ENCODE results near the gene RXRB. TPM values are rescaled to one million over a fixed set of nuclear protein-coding genes. Genes with fewer than 3 reads are reported as not detected.

Gene RXRB
- total and polyA plus RNA-seq, 8 donors, result 20.1 to 68.3 (median 24.6) TPM

DNA sequence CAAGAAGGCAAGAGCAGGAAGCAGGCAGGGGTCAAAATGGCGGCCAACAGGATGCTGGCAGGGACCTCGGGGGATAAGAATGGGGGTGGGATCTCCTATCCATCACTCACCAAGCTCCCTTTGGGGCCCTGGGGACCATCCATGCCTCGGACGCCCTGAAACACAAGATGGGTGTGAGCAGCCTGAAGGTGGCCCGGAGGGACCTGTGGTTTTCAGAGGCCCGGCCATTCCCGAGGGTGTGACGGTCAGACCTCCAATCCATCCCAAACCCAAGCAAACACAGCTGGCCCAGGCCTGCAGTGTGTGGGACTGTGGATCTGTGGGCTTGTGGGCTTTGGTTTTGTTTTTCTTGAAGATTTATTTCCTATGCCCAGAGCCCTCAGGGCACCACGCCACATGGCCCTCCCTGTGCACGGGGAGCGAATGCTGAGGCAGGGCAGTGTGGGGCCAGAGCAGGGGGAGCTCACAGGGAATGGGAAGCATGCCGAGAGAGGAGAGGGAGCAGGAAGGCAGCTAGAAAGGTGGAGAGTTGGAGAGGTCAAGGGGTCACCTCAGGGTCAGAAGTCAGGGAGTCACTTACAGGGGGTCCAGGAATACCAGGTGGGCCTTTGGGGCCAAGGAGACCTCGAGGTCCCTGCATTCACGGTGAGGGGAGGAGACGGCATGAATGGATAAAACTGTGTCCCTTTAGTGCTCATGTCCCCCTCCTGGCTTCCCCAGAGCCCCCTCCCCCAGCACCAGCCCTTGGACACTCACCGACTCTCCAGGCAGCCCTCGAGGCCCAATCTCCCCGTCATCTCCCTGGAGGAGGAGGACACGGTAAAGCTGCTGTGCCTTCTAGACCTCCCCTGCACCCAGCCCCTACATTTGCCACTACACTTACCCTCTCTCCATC is 22.7 kb downstream of the RXRB start:
- Histone ChIP-seq H3K9me3 (no peaks in the 10 kb centered on the region), H3K27me3 (no peaks in the 10 kb centered on the region), H3K27ac (no peak overlapping the region), H3K4me3 (no peak overlapping the region), H3K36me3 (no peaks in the 10 kb centered on the region), H3K4me1 (no peaks in the 10 kb centered on the region)
- DNase-seq (no peak), FAIRE-seq (no peak), ATAC-seq (no peak)
- TF ChIP-seq, protein P1, sequence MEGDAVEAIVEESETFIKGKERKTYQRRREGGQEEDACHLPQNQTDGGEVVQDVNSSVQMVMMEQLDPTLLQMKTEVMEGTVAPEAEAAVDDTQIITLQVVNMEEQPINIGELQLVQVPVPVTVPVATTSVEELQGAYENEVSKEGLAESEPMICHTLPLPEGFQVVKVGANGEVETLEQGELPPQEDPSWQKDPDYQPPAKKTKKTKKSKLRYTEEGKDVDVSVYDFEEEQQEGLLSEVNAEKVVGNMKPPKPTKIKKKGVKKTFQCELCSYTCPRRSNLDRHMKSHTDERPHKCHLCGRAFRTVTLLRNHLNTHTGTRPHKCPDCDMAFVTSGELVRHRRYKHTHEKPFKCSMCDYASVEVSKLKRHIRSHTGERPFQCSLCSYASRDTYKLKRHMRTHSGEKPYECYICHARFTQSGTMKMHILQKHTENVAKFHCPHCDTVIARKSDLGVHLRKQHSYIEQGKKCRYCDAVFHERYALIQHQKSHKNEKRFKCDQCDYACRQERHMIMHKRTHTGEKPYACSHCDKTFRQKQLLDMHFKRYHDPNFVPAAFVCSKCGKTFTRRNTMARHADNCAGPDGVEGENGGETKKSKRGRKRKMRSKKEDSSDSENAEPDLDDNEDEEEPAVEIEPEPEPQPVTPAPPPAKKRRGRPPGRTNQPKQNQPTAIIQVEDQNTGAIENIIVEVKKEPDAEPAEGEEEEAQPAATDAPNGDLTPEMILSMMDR (IDR thresholded peaks at IDR 0.05), result no peak
- intact Hi-C loops (cut with DNase I), result no loop called here
- WGBS, 2 donors, result 79 to 82% methylated on average over 17 to 19 of the region's 19 CpGs

DNA sequence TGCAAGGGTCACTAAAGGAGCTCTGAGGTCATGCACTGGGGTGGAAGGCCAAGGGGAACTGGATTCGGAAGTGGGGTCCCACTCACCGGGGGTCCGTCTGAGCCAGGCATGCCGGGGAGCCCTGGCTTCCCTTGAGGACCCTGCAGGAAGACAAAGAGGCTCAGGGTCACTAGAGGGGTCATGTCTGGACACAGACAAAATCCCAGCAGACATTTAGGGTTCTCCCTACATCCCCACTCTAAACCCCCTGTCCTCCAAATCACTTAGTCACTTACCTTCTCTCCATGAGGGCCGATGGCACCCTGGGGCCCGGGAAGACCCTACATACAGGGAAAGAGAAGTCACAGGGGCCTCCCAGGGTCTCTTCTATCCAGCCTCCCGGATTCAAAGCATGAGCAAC is 23.6 kb downstream of the RXRB start:
- no peak for DNase-seq
- no peak for ATAC-seq
- Histone ChIP-seq H3K27me3 (no peaks in the 10 kb centered on the region), H3K4me3 (no peak overlapping the region), H3K9me3 (no peaks in the 10 kb centered on the region), H3K36me3 (no peaks in the 10 kb centered on the region), H3K4me1 (no peaks in the 10 kb centered on the region), H3K27ac (no peak overlapping the region)
- FAIRE-seq, result no peak
- 71 to 75% methylated on average over 7 of the region's 7 CpGs for WGBS, 2 donors
- TF ChIP-seq, protein P1 (IDR thresholded peaks at IDR 0.05), result no peak
- intact Hi-C loops (cut with DNase I), result no loop called here

DNA sequence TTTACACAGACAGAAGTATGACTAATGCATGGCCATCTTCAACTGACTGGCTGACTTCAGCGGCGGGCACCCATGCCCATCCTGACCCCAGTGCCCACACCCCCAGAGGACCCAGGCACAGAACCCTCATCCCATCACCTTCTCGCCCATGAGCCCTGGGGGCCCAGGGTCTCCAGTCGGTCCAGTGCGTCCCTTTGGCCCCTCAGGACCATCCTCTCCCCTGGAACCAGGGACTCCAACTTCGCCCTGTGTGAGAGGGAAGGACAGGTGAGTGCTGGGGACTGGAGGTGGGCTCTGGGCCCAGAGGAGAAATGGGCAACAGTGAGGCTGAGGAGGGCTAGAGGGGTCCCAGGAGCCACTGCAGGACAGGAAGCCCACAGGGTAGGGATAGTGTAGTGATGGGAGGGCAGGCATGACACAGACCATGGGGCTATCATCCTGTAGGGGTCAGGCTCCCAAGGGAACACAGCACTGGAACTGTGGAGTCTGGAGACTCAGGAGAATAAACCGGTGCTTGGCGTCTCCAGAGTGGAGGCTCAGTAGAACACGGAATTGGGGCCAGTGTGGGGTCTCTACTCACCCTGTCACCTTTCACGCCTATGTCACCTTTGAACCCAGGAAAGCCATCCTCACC is 24.9 kb downstream of the RXRB start:
- no peak for ATAC-seq
- no peak for DNase-seq
- no peak for FAIRE-seq

DNA sequence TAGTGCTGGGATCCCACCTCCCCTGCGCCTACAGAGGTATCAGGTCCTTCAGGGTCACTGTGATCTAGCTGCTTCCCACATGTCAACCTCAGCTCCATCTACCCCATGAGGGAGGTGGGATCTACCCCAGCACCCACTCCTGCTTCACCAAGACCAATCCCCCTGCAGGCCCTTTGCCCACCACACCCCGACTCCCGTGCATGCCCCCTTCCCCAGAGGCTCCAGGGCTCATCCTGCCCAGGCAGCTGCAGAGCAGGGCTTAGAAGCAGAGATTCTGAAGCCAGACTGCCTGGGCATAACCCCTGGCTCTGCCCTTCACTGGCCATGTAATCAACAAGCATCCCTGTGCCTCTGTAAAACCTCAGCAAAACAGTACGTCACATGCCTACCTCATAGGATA is 25.7 kb downstream of the RXRB start:
- Histone ChIP-seq H3K9me3 (no peaks in the 10 kb centered on the region), H3K36me3 (no peaks in the 10 kb centered on the region), H3K27me3 (no peaks in the 10 kb centered on the region), H3K4me3 (no peak overlapping the region), H3K4me1 (no peaks in the 10 kb centered on the region), H3K27ac (no peak overlapping the region)
- intact Hi-C loops (cut with DNase I), result no loop called here
- no peak for ATAC-seq
- no peak for FAIRE-seq
- TF ChIP-seq, protein P1 (IDR thresholded peaks at IDR 0.05), result no peak
- WGBS, 2 donors, result 77 to 80% methylated on average over 4 of the region's 4 CpGs
- DNase-seq, result no peak

More for the DNA sequence above, 24.9 kb downstream of the RXRB start:
- Histone ChIP-seq H3K9me3 (no peaks in the 10 kb centered on the region), H3K4me3 (no peak overlapping the region), H3K4me1 (no peaks in the 10 kb centered on the region), H3K27ac (no peak overlapping the region), H3K36me3 (no peaks in the 10 kb centered on the region), H3K27me3 (no peaks in the 10 kb centered on the region)
- intact Hi-C loops (cut with DNase I), result no loop called here
- 55 to 62% methylated on average over 10 of the region's 10 CpGs for WGBS, 2 donors
- TF ChIP-seq, protein P1 (IDR thresholded peaks at IDR 0.05), result no peak
